SH-SY5Y (cell line): Measurements from ENCODE around the gene CTNNA3.

Experiments
- GATA2 ChIP-seq: IDR thresholded peaks from 2 replicates; pipeline ENCODE4 v1.6.1; 2011; ENCODE audit warnings: mild to moderate bottlenecking, low read depth, low read length
- GATA3 ChIP-seq: IDR thresholded peaks from 2 replicates; pipeline ENCODE4 v1.6.1; 2011; ENCODE audit warnings: low read depth, mild to moderate bottlenecking, low read length, moderate library complexity

GRCh38 chr10:67331121-67331910 is 364.7 kb downstream of the CTNNA3 start:
- TF ChIP-seq GATA2 (no peak), GATA3 (no peak)
